Immature natural killer cell (primary cell): ENCODE results near the gene KIT. TPM values are rescaled to one million over a fixed set of nuclear protein-coding genes. Genes with fewer than 3 reads are reported as not detected.

Source experiments
- DNase-seq, 3 donors: peaks; one replicate each; pipeline ENCODE4 v3.0.0; 2022; ENCODE audit warnings: mixed read lengths in 1 of 3
- H3K27ac Mint-ChIP-seq, 6 donors: one replicate each; pipeline ENCODE4 v1.8.0; 2020; ENCODE audit warnings: mixed read lengths in 6 of 6, mild to moderate bottlenecking in 5 of 6, inconsistent platforms in 4 of 6, moderate library complexity in 3 of 6
- H3K27me3 Mint-ChIP-seq, 3 donors: one replicate each; pipeline ENCODE4 v1.8.0; 2020 to 2021; ENCODE audit warnings: low read depth in 3 of 3, mild to moderate bottlenecking in 3 of 3, mixed read lengths in 3 of 3, moderate library complexity in 3 of 3, inconsistent platforms in 1 of 3
- H3K36me3 Mint-ChIP-seq, 3 donors: one replicate each; pipeline ENCODE4 v1.8.0; 2020; ENCODE audit warnings: mixed read lengths in 3 of 3, inconsistent platforms in 2 of 3, mild to moderate bottlenecking in 2 of 3
- H3K4me1 Mint-ChIP-seq, 2 donors: one replicate each; pipeline ENCODE4 v1.8.0; 2020; ENCODE audit warnings: inconsistent platforms in 2 of 2, mild to moderate bottlenecking in 2 of 2, mixed read lengths in 2 of 2, moderate library complexity in 1 of 2
- H3K4me3 Mint-ChIP-seq, 5 donors: one replicate each; pipeline ENCODE4 v1.8.0; 2020; ENCODE audit warnings: mild to moderate bottlenecking in 5 of 5, mixed read lengths in 5 of 5, inconsistent platforms in 3 of 5, moderate library complexity in 3 of 5
- H3K9me3 Mint-ChIP-seq, 6 donors: one replicate each; pipeline ENCODE4 v1.8.0; 2020; ENCODE audit warnings: mild to moderate bottlenecking in 6 of 6, mixed read lengths in 6 of 6, inconsistent platforms in 4 of 6, moderate library complexity in 3 of 6
- polyA plus RNA-seq, 3 donors: library from polyadenylated mRNA; unstranded; fragments of 300-500 nt; fragmentation: Illumina TruSeq; gene quantifications; one replicate each; pipeline ENCODE4 v1.2.3, GENCODE V29; 2021

The KIT gene
- polyA plus RNA-seq, 3 donors from 2014 or later = 6.7 to 9.8 (median 6.8) TPM

GRCh38 chr4:54746218-54746617 lies 88.5 kb downstream of the KIT start:
- peaks cover 15 to 22% of the 10 kb centered on the region in 2 donors for H3K4me1 Mint-ChIP-seq
- H3K36me3 Mint-ChIP-seq = peaks cover 0 to 12% (median 0%) of the 10 kb centered on the region in 3 donors
- H3K27me3 Mint-ChIP-seq = peaks cover 0 to 5% (median 2%) of the 10 kb centered on the region in 3 donors
- H3K4me3 Mint-ChIP-seq = peak overlapping the region in 1 of 5 donors; percentile 2
- peak overlapping the region in 3 of 6 donors; percentile 1 to 30 (median 5) for H3K27ac Mint-ChIP-seq
- peak; percentile 15 to 29 (median 23) for DNase-seq
- peaks cover 0 to 5% (median 0%) of the 10 kb centered on the region in 6 donors for H3K9me3 Mint-ChIP-seq

GRCh38 chr4:54750341-54750740 lies 92.6 kb downstream of the KIT start:
- no peak overlapping the region for H3K4me3 Mint-ChIP-seq
- H3K27me3 Mint-ChIP-seq = peaks cover 2 to 5% (median 2%) of the 10 kb centered on the region in 3 donors
- no peak for DNase-seq
- peaks cover 0 to 3% (median 0%) of the 10 kb centered on the region in 6 donors for H3K9me3 Mint-ChIP-seq
- H3K4me1 Mint-ChIP-seq = peaks cover 15 to 21% of the 10 kb centered on the region in 2 donors
- H3K27ac Mint-ChIP-seq = no peak overlapping the region
- H3K36me3 Mint-ChIP-seq = no peaks in the 10 kb centered on the region

GRCh38 chr4:54754394-54754793 lies 96.6 kb downstream of the KIT start:
- no peak overlapping the region for H3K27ac Mint-ChIP-seq
- no peak overlapping the region for H3K4me3 Mint-ChIP-seq
- no peaks in the 10 kb centered on the region for H3K9me3 Mint-ChIP-seq
- peaks cover 0 to 3% (median 3%) of the 10 kb centered on the region in 3 donors for H3K27me3 Mint-ChIP-seq
- DNase-seq = no peak
- no peaks in the 10 kb centered on the region for H3K36me3 Mint-ChIP-seq
- no peaks in the 10 kb centered on the region for H3K4me1 Mint-ChIP-seq

GRCh38 chr4:54764476-54764875 lies 106.7 kb downstream of the KIT start:
- DNase-seq = no peak
- Mint-ChIP-seq H3K9me3 (peaks cover 4 to 20% (median 7%) of the 10 kb centered on the region in 6 donors), H3K36me3 (peaks cover 0 to 8% (median 6%) of the 10 kb centered on the region in 3 donors), H3K4me1 (peaks cover 5 to 7% of the 10 kb centered on the region in 2 donors), H3K27ac (no peak overlapping the region), H3K4me3 (no peak overlapping the region), H3K27me3 (peaks cover 0 to 1% (median 0%) of the 10 kb centered on the region in 3 donors)

GRCh38 chr4:54767376-54767775 lies 109.6 kb downstream of the KIT start:
- Mint-ChIP-seq H3K4me1 (no peaks in the 10 kb centered on the region), H3K4me3 (no peak overlapping the region), H3K27ac (no peak overlapping the region), H3K27me3 (peaks cover 0 to 3% (median 0%) of the 10 kb centered on the region in 3 donors), H3K36me3 (peaks cover 0 to 5% (median 0%) of the 10 kb centered on the region in 3 donors), H3K9me3 (peaks cover 1 to 9% (median 4%) of the 10 kb centered on the region in 6 donors)
- DNase-seq = no peak

GRCh38 chr4:54773022-54773421 lies 115.3 kb downstream of the KIT start:
- H3K27ac Mint-ChIP-seq = no peak overlapping the region
- no peaks in the 10 kb centered on the region for H3K4me1 Mint-ChIP-seq
- H3K9me3 Mint-ChIP-seq = peaks cover 0 to 1% (median 0%) of the 10 kb centered on the region in 6 donors
- no peak for DNase-seq
- H3K36me3 Mint-ChIP-seq = no peaks in the 10 kb centered on the region
- H3K4me3 Mint-ChIP-seq = no peak overlapping the region
- peaks cover 0 to 2% (median 0%) of the 10 kb centered on the region in 3 donors for H3K27me3 Mint-ChIP-seq

- DNase-seq = no peak
- peaks cover 14 to 17% of the 10 kb centered on the region in 2 donors for H3K4me1 Mint-ChIP-seq
- peaks cover 0 to 1% (median 0%) of the 10 kb centered on the region in 6 donors for H3K9me3 Mint-ChIP-seq
- no peak overlapping the region for H3K27ac Mint-ChIP-seq
- H3K36me3 Mint-ChIP-seq = no peaks in the 10 kb centered on the region
- no peaks in the 10 kb centered on the region for H3K27me3 Mint-ChIP-seq
- no peak overlapping the region for H3K4me3 Mint-ChIP-seq
These were observed 121.3 kb downstream of the KIT start for GRCh38 chr4:54779036-54779435.

- Mint-ChIP-seq H3K27me3 (peaks cover 0 to 2% (median 0%) of the 10 kb centered on the region in 3 donors), H3K4me3 (no peak overlapping the region), H3K9me3 (peaks cover 0 to 1% (median 0%) of the 10 kb centered on the region in 6 donors), H3K36me3 (no peaks in the 10 kb centered on the region), H3K27ac (peak overlapping the region in 2 of 6 donors; percentile 3 to 32), H3K4me1 (peaks cover 18 to 23% of the 10 kb centered on the region in 2 donors)
- DNase-seq = no peak
These were observed 121.9 kb downstream of the KIT start for GRCh38 chr4:54779476-54780148.

GRCh38 chr4:54780149-54780495 lies 122.4 kb downstream of the KIT start:
- no peaks in the 10 kb centered on the region for H3K9me3 Mint-ChIP-seq
- H3K36me3 Mint-ChIP-seq = no peaks in the 10 kb centered on the region
- no peak for DNase-seq
- peaks cover 18 to 23% of the 10 kb centered on the region in 2 donors for H3K4me1 Mint-ChIP-seq
- H3K4me3 Mint-ChIP-seq = no peak overlapping the region
- H3K27me3 Mint-ChIP-seq = peaks cover 0 to 2% (median 0%) of the 10 kb centered on the region in 3 donors
- peak overlapping the region in 2 of 6 donors; percentile 3 to 32 for H3K27ac Mint-ChIP-seq

- DNase-seq = no peak
- H3K4me3 Mint-ChIP-seq = no peak overlapping the region
- H3K36me3 Mint-ChIP-seq = no peaks in the 10 kb centered on the region
These were observed 124.0 kb downstream of the KIT start for GRCh38 chr4:54781756-54782155.

GRCh38 chr4:54783402-54784110 lies 125.8 kb downstream of the KIT start:
- Mint-ChIP-seq H3K27ac (no peak overlapping the region), H3K9me3 (no peaks in the 10 kb centered on the region), H3K4me1 (peaks cover 18 to 23% of the 10 kb centered on the region in 2 donors), H3K4me3 (no peak overlapping the region), H3K36me3 (no peaks in the 10 kb centered on the region), H3K27me3 (peaks cover 0 to 2% (median 0%) of the 10 kb centered on the region in 3 donors)
- DNase-seq = no peak

More at GRCh38 chr4:54781756-54782155, 124.0 kb downstream of the KIT start:
- Mint-ChIP-seq H3K4me1 (peaks cover 18 to 23% of the 10 kb centered on the region in 2 donors), H3K27me3 (peaks cover 0 to 2% (median 0%) of the 10 kb centered on the region in 3 donors), H3K27ac (no peak overlapping the region), H3K9me3 (no peaks in the 10 kb centered on the region)

GRCh38 chr4:54784161-54784671 lies 126.5 kb downstream of the KIT start:
- H3K27me3 Mint-ChIP-seq = peaks cover 0 to 2% (median 0%) of the 10 kb centered on the region in 3 donors
- H3K4me1 Mint-ChIP-seq = peaks cover 18 to 23% of the 10 kb centered on the region in 2 donors
- no peaks in the 10 kb centered on the region for H3K36me3 Mint-ChIP-seq
- H3K4me3 Mint-ChIP-seq = peak overlapping the region in 1 of 5 donors; percentile 30
- peaks cover 0 to 2% (median 0%) of the 10 kb centered on the region in 6 donors for H3K9me3 Mint-ChIP-seq
- peak overlapping the region in 1 of 6 donors; percentile 25 for H3K27ac Mint-ChIP-seq
- no peak for DNase-seq
